Measurements from ENCODE around the gene AXIN2.

The AXIN2 gene

GRCh38 chr17:65531256-65532100, 30.0 kb downstream of the AXIN2 start:
- TF ChIP-seq CTCF (IDR thresholded peaks at IDR 0.05), result no peak
- no peak overlapping the region for H3K4me3 ChIP-seq (ENCODE audit: low read depth in 1 of 2, low read length in 1 of 2)

GRCh38 chr17:65530523-65531255, 30.8 kb downstream of the AXIN2 start:
- Histone ChIP-seq H3K9me3 (no peaks in the 10 kb centered on the region), H3K27me3 (no peaks in the 10 kb centered on the region), H3K27ac (no peak overlapping the region), H3K4me1 (ENCODE audit: control insufficient read depth in 1 of 2, insufficient read depth in 1 of 2, low read depth in 1 of 2, low read length in 1 of 2) (no peaks in the 10 kb centered on the region), H3K4me3 (ENCODE audit: low read depth in 1 of 2, low read length in 1 of 2) (no peak overlapping the region), H3K36me3 (no peaks in the 10 kb centered on the region)
- TF ChIP-seq CTCF (IDR thresholded peaks at IDR 0.05), result no peak

More at GRCh38 chr17:65531256-65532100, 30.0 kb downstream of the AXIN2 start:
- H3K27ac ChIP-seq, result no peak overlapping the region
- H3K36me3 ChIP-seq, result no peaks in the 10 kb centered on the region
- no peaks in the 10 kb centered on the region for H3K27me3 ChIP-seq
- no peaks in the 10 kb centered on the region for H3K4me1 ChIP-seq (ENCODE audit: control insufficient read depth in 1 of 2, insufficient read depth in 1 of 2, low read depth in 1 of 2, low read length in 1 of 2)
- no peaks in the 10 kb centered on the region for H3K9me3 ChIP-seq

- no peak overlapping the region for H3K4me3 ChIP-seq (ENCODE audit: low read depth in 1 of 2, low read length in 1 of 2)
- H3K36me3 ChIP-seq, result no peaks in the 10 kb centered on the region
- no peaks in the 10 kb centered on the region for H3K4me1 ChIP-seq (ENCODE audit: control insufficient read depth in 1 of 2, insufficient read depth in 1 of 2, low read depth in 1 of 2, low read length in 1 of 2)
- no peak for TF ChIP-seq CTCF (IDR thresholded peaks at IDR 0.05)
- H3K27ac ChIP-seq, result no peak overlapping the region
- H3K27me3 ChIP-seq, result no peaks in the 10 kb centered on the region
- no peaks in the 10 kb centered on the region for H3K9me3 ChIP-seq
These were observed 31.5 kb downstream of the AXIN2 start for GRCh38 chr17:65529761-65530522.

- no peaks in the 10 kb centered on the region for H3K27me3 ChIP-seq
- H3K9me3 ChIP-seq, result no peaks in the 10 kb centered on the region
- no peak for TF ChIP-seq CTCF (IDR thresholded peaks at IDR 0.05)
- H3K36me3 ChIP-seq, result no peaks in the 10 kb centered on the region
- H3K4me1 ChIP-seq (ENCODE audit: control insufficient read depth in 1 of 2, insufficient read depth in 1 of 2, low read depth in 1 of 2, low read length in 1 of 2), result no peaks in the 10 kb centered on the region
- H3K27ac ChIP-seq, result no peak overlapping the region
- H3K4me3 ChIP-seq (ENCODE audit: low read depth in 1 of 2, low read length in 1 of 2), result no peak overlapping the region
These were observed 32.3 kb downstream of the AXIN2 start for GRCh38 chr17:65529040-65529633.

GRCh38 chr17:65527857-65528591, 33.4 kb downstream of the AXIN2 start:
- H3K4me3 ChIP-seq (ENCODE audit: low read depth in 1 of 2, low read length in 1 of 2), result no peak overlapping the region
- no peak for TF ChIP-seq CTCF (IDR thresholded peaks at IDR 0.05)
- no peaks in the 10 kb centered on the region for H3K4me1 ChIP-seq (ENCODE audit: control insufficient read depth in 1 of 2, insufficient read depth in 1 of 2, low read depth in 1 of 2, low read length in 1 of 2)
- no peaks in the 10 kb centered on the region for H3K9me3 ChIP-seq
- H3K36me3 ChIP-seq, result no peaks in the 10 kb centered on the region
- no peaks in the 10 kb centered on the region for H3K27me3 ChIP-seq
- no peak overlapping the region for H3K27ac ChIP-seq
